NT2/D1 (cell line): ENCODE measurements around the gene TBC1D22B.

Experiments used
- SUZ12 ChIP-seq: IDR thresholded peaks from 2 replicates; pipeline ENCODE4 v1.6.1; 2011; ENCODE audit not compliant: insufficient read length, insufficient read depth; ENCODE audit errors: extremely low read depth
- YY1 ChIP-seq: IDR thresholded peaks from 2 replicates; pipeline ENCODE4 v1.6.1; 2011; ENCODE audit not compliant: insufficient read length, insufficient read depth
- ZNF274 ChIP-seq: IDR thresholded peaks from 2 replicates; pipeline ENCODE4 v1.6.1; 2011; ENCODE audit warnings: mild to moderate bottlenecking, low read depth, low read length

DNA sequence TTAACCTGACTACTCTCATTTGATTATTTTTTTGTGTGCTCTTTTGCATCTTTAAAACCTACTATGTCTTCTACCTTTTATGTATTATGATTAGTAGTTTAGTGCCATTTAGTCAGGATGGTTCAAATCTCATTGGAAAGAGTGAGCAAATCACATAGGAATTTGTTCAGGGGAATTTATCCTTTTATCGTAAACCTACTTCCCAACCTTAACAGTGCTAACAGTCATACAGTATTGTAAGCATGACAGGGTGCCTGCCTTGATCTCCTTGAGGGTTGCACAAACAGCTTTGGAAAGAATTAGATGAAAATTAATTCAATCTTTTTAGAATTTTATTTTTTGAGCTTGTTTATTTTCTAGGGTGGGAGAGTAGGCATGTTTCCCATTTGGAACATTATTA lies 114.5 kb downstream of the TBC1D22B start:
- TF ChIP-seq SUZ12 (no peak), YY1 (no peak), ZNF274 (no peak)
